GM23338 (cell line): Measurements from ENCODE around the gene JDP2. TPM values are rescaled to one million over a fixed set of nuclear protein-coding genes. Genes with fewer than 3 reads are reported as not detected.

ENCODE experiments used
- ATAC-seq: fragments of 200-7000 bp; cut with Tn5 transposase; 3 replicates; pipeline ENCODE4 v1.9.1; 2020
- DNase-seq: peaks from one replicate; pipeline ENCODE4 v3.0.0-alpha.2; 2015; ENCODE audit warnings: low spot score
- H2AFZ ChIP-seq: fragments of 200-600 bp; sonication (generic); 2 replicates; pipeline ENCODE4 v1.8.0; 2016; ENCODE audit warnings: antibody characterized with exemption, mild to moderate bottlenecking, moderate library complexity
- H3F3A ChIP-seq: fragments of 200-600 bp; sonication (generic); replicated peaks from 2 replicates; pipeline ENCODE4 v1.8.0; 2017; ENCODE audit warnings: antibody characterized with exemption, mixed run types, low read depth
- H3K27ac ChIP-seq: fragments of 200-600 bp; sonication (generic); 2 replicates; pipeline ENCODE4 v1.6.1; 2016; ENCODE audit warnings: low read depth
- H3K27me3 ChIP-seq: fragments of 200-600 bp; sonication (generic); 2 replicates; pipeline ENCODE4 v1.8.0; 2016; ENCODE audit warnings: mild to moderate bottlenecking, mixed run types, moderate library complexity; ENCODE audit not compliant: insufficient read depth
- H3K36me3 ChIP-seq: fragments of 200-600 bp; sonication (generic); 2 replicates; pipeline ENCODE4 v1.8.0; 2016; ENCODE audit warnings: mild to moderate bottlenecking; ENCODE audit not compliant: insufficient read depth
- H3K4me1 ChIP-seq: fragments of 200-600 bp; sonication (generic); 2 replicates; pipeline ENCODE4 v1.8.0; 2016; ENCODE audit warnings: mild to moderate bottlenecking, moderate library complexity; ENCODE audit not compliant: insufficient read depth
- H3K4me2 ChIP-seq: fragments of 200-600 bp; sonication (generic); 2 replicates; pipeline ENCODE4 v1.7.1; 2017; ENCODE audit warnings: mixed run types
- H3K4me3 ChIP-seq: fragments of 200-600 bp; sonication (generic); 2 replicates; pipeline ENCODE4 v1.6.1; 2016; ENCODE audit warnings: mixed run types
- H3K79me2 ChIP-seq: fragments of 200-600 bp; sonication (generic); replicated peaks from 2 replicates; pipeline ENCODE4 v1.8.0; 2017; ENCODE audit warnings: mild to moderate bottlenecking; ENCODE audit not compliant: insufficient read depth
- H3K9me2 ChIP-seq: fragments of 200-600 bp; sonication (generic); 2 replicates; pipeline ENCODE4 v1.8.0; 2017; ENCODE audit not compliant: insufficient read depth
- H4K20me1 ChIP-seq: fragments of 200-600 bp; sonication (generic); replicated peaks from 2 replicates; pipeline ENCODE4 v1.8.0; 2017; ENCODE audit warnings: mild to moderate bottlenecking; ENCODE audit not compliant: insufficient read depth
- H3K27ac Mint-ChIP-seq: 2 replicates; pipeline ENCODE4 v1.8.0; 2020; ENCODE audit warnings: inconsistent platforms, mild to moderate bottlenecking, moderate library complexity, mixed read lengths
- H3K27me3 Mint-ChIP-seq: 3 replicates; pipeline ENCODE4 v1.8.0; 2022; ENCODE audit warnings: low read depth, mild to moderate bottlenecking, moderate library complexity, mixed read lengths, inconsistent platforms; ENCODE audit not compliant: insufficient read depth, poor library complexity
- H3K36me3 Mint-ChIP-seq: 3 replicates; pipeline ENCODE4 v1.8.0; 2021; ENCODE audit warnings: low read depth, mild to moderate bottlenecking, inconsistent platforms, moderate library complexity, mixed read lengths
- H3K4me1 Mint-ChIP-seq: 3 replicates; pipeline ENCODE4 v1.8.0; 2020; ENCODE audit warnings: mild to moderate bottlenecking, inconsistent platforms, mixed read lengths
- H3K4me3 Mint-ChIP-seq: 3 replicates; pipeline ENCODE4 v1.8.0; 2021; ENCODE audit warnings: moderate library complexity, mild to moderate bottlenecking, inconsistent platforms, mixed read lengths
- H3K9me3 Mint-ChIP-seq: 3 replicates; pipeline ENCODE4 v1.8.0; 2020; ENCODE audit warnings: moderate library complexity, mild to moderate bottlenecking, inconsistent platforms, mixed read lengths
- CREB1 ChIP-seq: fragments of 250-450 bp; sonication (Bioruptor Pico); IDR thresholded peaks from 2 replicates; pipeline ENCODE4 v1.5.0; 2020; ENCODE audit warnings: low read depth, mild to moderate bottlenecking, moderate library complexity
- ETS1 ChIP-seq: IDR thresholded peaks from 2 replicates; pipeline ENCODE4 v1.6.1; 2016; ENCODE audit warnings: antibody characterized with exemption
- EZH2phosphoT487 ChIP-seq: fragments of 200-600 bp; sonication (generic); IDR thresholded peaks from one replicate; pipeline ENCODE4 v1.8.1; 2018; ENCODE audit warnings: antibody characterized with exemption; ENCODE audit not compliant: unreplicated experiment
- POLR2AphosphoS5 ChIP-seq: IDR thresholded peaks from 2 replicates; pipeline ENCODE4 v1.6.1; 2016; ENCODE audit warnings: antibody characterized with exemption, low read depth
- REST ChIP-seq: IDR thresholded peaks from one replicate; pipeline ENCODE4 v1.6.1; 2018; ENCODE audit warnings: antibody characterized with exemption; ENCODE audit not compliant: unreplicated experiment
- STAT1 ChIP-seq: IDR thresholded peaks from one replicate; pipeline ENCODE4 v1.6.1; 2016; ENCODE audit warnings: antibody characterized with exemption; ENCODE audit not compliant: unreplicated experiment
- ZNF114 ChIP-seq: fragments of 250-450 bp; sonication (Bioruptor Pico); IDR thresholded peaks from 2 replicates; pipeline ENCODE4 v1.5.0; 2020; ENCODE audit warnings: mild to moderate bottlenecking, moderate library complexity
- ZNF331 ChIP-seq: fragments of 250-450 bp; sonication (Bioruptor Pico); IDR thresholded peaks from 2 replicates; pipeline ENCODE4 v1.5.0; 2020; ENCODE audit warnings: low read depth, mild to moderate bottlenecking, moderate library complexity
- ZNF462 ChIP-seq: fragments of 250-450 bp; sonication (Bioruptor Pico); IDR thresholded peaks from 2 replicates; pipeline ENCODE4 v1.5.0; 2020; ENCODE audit warnings: mild to moderate bottlenecking, moderate library complexity
- polyA plus RNA-seq: library from polyadenylated mRNA; unstranded; fragments of >200 nt; fragmentation: Nextera tagmentation; extraction: Ambion mirVana; gene quantifications from 2 replicates; pipeline ENCODE4 v1.2.1, GENCODE V29; 2016
- total RNA-seq: library from RNA; depleted of rRNA; stranded (reverse); fragments of >200 nt; shearing (Covaris generic); gene quantifications from 2 replicates; pipeline ENCODE4 v1.2.3, GENCODE V29; 2014

The JDP2 gene
- total and polyA plus RNA-seq, 2 experiments from 2014 or later, result 12.5 to 38.9 TPM

DNA sequence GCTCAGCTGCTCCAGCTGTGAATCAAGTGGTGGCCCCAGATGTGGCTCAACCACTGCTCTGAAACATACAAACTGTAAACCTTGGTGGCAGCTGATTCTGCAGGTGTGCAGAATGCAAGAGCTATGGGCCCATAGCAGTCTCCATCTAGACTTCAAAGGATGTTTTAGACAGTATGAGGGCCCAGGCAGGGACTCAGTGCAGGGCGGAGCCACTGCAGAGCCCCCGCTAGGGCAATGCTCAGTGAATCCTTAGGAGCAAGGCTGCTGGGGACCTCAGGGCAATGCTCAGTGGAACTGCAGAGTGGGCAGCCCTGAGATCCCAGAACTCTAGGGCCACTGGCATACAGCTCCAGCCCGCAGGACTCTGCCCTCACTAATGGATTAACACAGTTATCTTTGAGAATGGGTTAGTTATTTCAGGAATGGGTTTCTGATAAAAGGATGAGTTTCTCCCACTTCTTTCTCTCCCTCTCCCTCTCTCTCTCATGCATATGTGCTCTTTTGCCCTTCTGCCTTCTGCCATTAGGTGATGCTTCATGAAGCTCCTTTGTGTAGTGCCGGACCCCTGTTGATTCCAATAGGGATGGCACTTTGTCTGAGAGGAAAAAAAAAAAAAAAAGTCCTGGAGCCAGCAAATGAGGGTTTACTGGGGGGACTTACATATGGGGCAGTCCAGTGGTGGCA is 48.4 kb upstream of the JDP2 start:
- Histone ChIP-seq H4K20me1 (no peaks in the 10 kb centered on the region), H3K36me3 (no peaks in the 10 kb centered on the region), H3K27ac (no peak overlapping the region), H3K9me2 (no peaks in the 10 kb centered on the region; the same call in 1 of the 2 replicates), H3K4me2 (no peak overlapping the region), H3K4me3 (no peak overlapping the region), H3K27me3 (no peaks in the 10 kb centered on the region), H2AFZ (peak overlapping the region; percentile 84; the same call in 1 of the 2 replicates), H3K4me1 (peaks cover 7% of the 10 kb centered on the region; the same call in 1 of the 2 replicates), H3F3A (no peaks in the 10 kb centered on the region), H3K79me2 (no peaks in the 10 kb centered on the region)
- H3K27me3 Mint-ChIP-seq, result no peaks in the 10 kb centered on the region
- DNase-seq (peak; percentile 56), ATAC-seq (peak; percentile 81)
- H3K27ac Mint-ChIP-seq, result no peak overlapping the region
- no peak for TF ChIP-seq STAT1
- TF ChIP-seq CREB1 (CRISPR knock-in tag), result no peak
- no peak for TF ChIP-seq POLR2AphosphoS5
- TF ChIP-seq ZNF331 (CRISPR knock-in tag), result no peak
- TF ChIP-seq EZH2phosphoT487, result no peak
- no peak for TF ChIP-seq ZNF462 (CRISPR knock-in tag)
- no peak for TF ChIP-seq ZNF114 (CRISPR knock-in tag)
- TF ChIP-seq ETS1, result no peak
- no peak for TF ChIP-seq REST
- no peaks in the 10 kb centered on the region for H3K9me3 Mint-ChIP-seq
- H3K4me1 Mint-ChIP-seq, result peaks cover 13% of the 10 kb centered on the region
- H3K4me3 Mint-ChIP-seq, result no peak overlapping the region
- H3K36me3 Mint-ChIP-seq, result no peaks in the 10 kb centered on the region
